Body of pancreas (tissue), 4 donors: ENCODE results near the gene MAP3K6. TPM values are rescaled to one million over a fixed set of nuclear protein-coding genes. Genes with fewer than 3 reads are reported as not detected.
A peak's percentile ranks its signal among the peaks of the same experiment; 100 is the strongest.

Experiments
- ATAC-seq: fragments of 150-250 bp; one replicate; pipeline ENCODE4 v1.9.1; 2016
- DNase-seq, 4 donors: peaks; one replicate each; pipeline ENCODE4 v3.0.0-alpha.2; 2019
- H3K27ac ChIP-seq, 4 donors: fragments of 200-600 bp; sonication (generic); 1 replicate in 3 of 4; 2 replicates in 1 of 4; pipeline versions ENCODE4 v1.5.1 to v1.6.1; 2016 to 2019; ENCODE audit warnings: mild to moderate bottlenecking in 1 of 4, mixed read lengths in 1 of 4, moderate library complexity in 1 of 4
- H3K27me3 ChIP-seq, 2 donors: fragments of 200-600 bp; sonication (generic); one replicate each; pipeline ENCODE4 v1.6.0; 2016; ENCODE audit warnings: mild to moderate bottlenecking in 1 of 2
- H3K36me3 ChIP-seq, 2 donors: fragments of 200-600 bp; sonication (generic); replicated peaks in 1 of 2; 2 replicates each; pipeline ENCODE4 v1.5.1; 2016; ENCODE audit warnings: low read depth in 2 of 2; ENCODE audit not compliant: insufficient read depth in 1 of 2
- H3K4me1 ChIP-seq: fragments of 200-600 bp; sonication (generic); one replicate; pipeline ENCODE4 v1.6.0; 2016
- H3K4me3 ChIP-seq, 2 donors: fragments of 200-600 bp; sonication (generic); 1 replicate in 1 of 2; 2 replicates in 1 of 2; pipeline ENCODE4 v1.5.1; 2016 to 2019
- H3K9me3 ChIP-seq, 3 donors: fragments of 200-600 bp; sonication (generic); 1 replicate in 2 of 3; 2 replicates in 1 of 3; pipeline ENCODE4 v1.5.1; 2016
- CTCF ChIP-seq, 7 experiments: fragments of 450-650 bp in 4 of 7; fragments of 200-600 bp in 3 of 7; sonication (generic) in 3 of 7; IDR thresholded peaks; one replicate each; pipeline ENCODE4 v1.5.1; 2016 to 2019; ENCODE audit warnings: antibody characterized with exemption in 7 of 7
- POLR2A ChIP-seq, 3 donors: fragments of 450-650 bp; IDR thresholded peaks; one replicate each; pipeline ENCODE4 v1.6.1; 2016; ENCODE audit warnings: antibody characterized with exemption in 3 of 3, mild to moderate bottlenecking in 2 of 3
- WGBS, 2 donors: methylation state at CpG; one replicate each; pipeline ENCODE4 v1.1.5; 2017; 5-methylcytosine and 5-hydroxymethylcytosine counted together
- intact Hi-C: fragments of 100-400 bp; cut with DNase I; formaldehyde crosslinking; loops from one replicate; pipeline ENCODE4 v1.15.1; 2023
- total RNA-seq, 2 donors: library from RNA; depleted of rRNA; stranded (reverse); fragments of >200 nt; gene quantifications; one replicate each; pipeline ENCODE4 v1.1.0, GENCODE V29; 2016

MAP3K6 gene
- 10 to 100 TPM; 28.8 to 31.3 TPM for total RNA-seq

- peak; percentile 67 to 80 (median 77) for TF ChIP-seq POLR2A (IDR thresholded peaks at IDR 0.05)
- peak in 5 of 7 experiments; percentile 9 to 63 (median 33) for TF ChIP-seq CTCF (IDR thresholded peaks at IDR 0.05)
- intact Hi-C loops: no loop called here
- Histone ChIP-seq H3K36me3 (no peaks in the 10 kb centered on the region), H3K27ac (peak within 1 kb of the TSS; percentile 57 to 90 (median 78)), H3K9me3 (no peaks in the 10 kb centered on the region), H3K4me1 (peaks cover 24% of the 10 kb centered on the region), H3K27me3 (no peaks in the 10 kb centered on the region), H3K4me3 (peak within 1 kb of the TSS; percentile 16 to 18)
- ATAC-seq (peak; percentile 81), DNase-seq (peak; percentile 83 to 91 (median 88))
- whole genome bisulfite sequencing, 2 donors: 0% methylated on average over 3 to 67 of the region's 67 CpGs
Measured at GRCh38 chr1:27366411-27367159, at the start of gene MAP3K6. TSS of gene MAP3K6 (minus strand) at chr1:27366961. CDS start at chr1:27366597, 364 bp downstream.

- no peak for TF ChIP-seq POLR2A (IDR thresholded peaks at IDR 0.05)
- TF ChIP-seq CTCF (IDR thresholded peaks at IDR 0.05): no peak
- H3K4me3 ChIP-seq: no peak overlapping the region
- H3K27me3 ChIP-seq: no peaks in the 10 kb centered on the region
- H3K4me1 ChIP-seq: peaks cover 17% of the 10 kb centered on the region
- peaks cover 20 to 29% of the 10 kb centered on the region in 2 donors for H3K36me3 ChIP-seq
- H3K9me3 ChIP-seq: no peaks in the 10 kb centered on the region
- no peak for ATAC-seq
- DNase-seq: no peak
- intact Hi-C loops: loop anchor here (10.0 kb wide), 1 partner anchor 201 kb away; no protein-coding TSS in a partner anchor
- no peak overlapping the region for H3K27ac ChIP-seq
- WGBS, 2 donors: 92 to 93% methylated on average over 1 of the region's 1 CpG
Measured at GRCh38 chr1:27414091-27414490, 47.3 kb upstream of the MAP3K6 start.

- Histone ChIP-seq H3K27me3 (no peaks in the 10 kb centered on the region), H3K36me3 (peaks cover 20 to 31% of the 10 kb centered on the region in 2 donors), H3K27ac (no peak overlapping the region), H3K4me1 (peaks cover 12% of the 10 kb centered on the region), H3K9me3 (no peaks in the 10 kb centered on the region), H3K4me3 (no peak overlapping the region)
- WGBS, 2 donors: 46 to 61% methylated on average over 4 of the region's 4 CpGs
- intact Hi-C loops: loop anchor here (10.0 kb wide), 1 partner anchor 202 kb away; no protein-coding TSS in a partner anchor
- TF ChIP-seq POLR2A (IDR thresholded peaks at IDR 0.05) (no peak), CTCF (IDR thresholded peaks at IDR 0.05) (no peak)
- DNase-seq (no peak), ATAC-seq (no peak)
Measured at GRCh38 chr1:27413004-27413403, 46.2 kb upstream of the MAP3K6 start.

- DNase-seq (no peak), ATAC-seq (no peak)
- TF ChIP-seq POLR2A (IDR thresholded peaks at IDR 0.05) (no peak), CTCF (IDR thresholded peaks at IDR 0.05) (no peak)
- WGBS, 2 donors: 86 to 87% methylated on average over 4 of the region's 4 CpGs
- Histone ChIP-seq H3K9me3 (no peaks in the 10 kb centered on the region), H3K27ac (no peak overlapping the region), H3K4me3 (no peak overlapping the region), H3K27me3 (no peaks in the 10 kb centered on the region), H3K4me1 (peaks cover 7% of the 10 kb centered on the region), H3K36me3 (peaks cover 20 to 33% of the 10 kb centered on the region in 2 donors)
- intact Hi-C loops: loop anchor here (10.0 kb wide), 1 partner anchor 202 kb away; no protein-coding TSS in a partner anchor
Measured at GRCh38 chr1:27412502-27412901, 45.7 kb upstream of the MAP3K6 start.
